ENCODE measurements around the gene CRELD2.

GRCh38 chr22:49921508-49922278 lies 3.3 kb downstream of the CRELD2 start:
- TF ChIP-seq CTCF (IDR thresholded peaks at IDR 0.05) (no peak), POLR2A (IDR thresholded peaks at IDR 0.05) (no peak)
